Endothelial cell of hepatic sinusoid (primary cell): ENCODE data around the gene EHD4.

ENCODE experiments used
- in situ Hi-C: cut with HindIII; loops from 2 replicates; pipeline ENCODE4 v1.10.0; 2017; ENCODE audit warnings: low sequenced_read_pairs

EHD4 gene

DNA sequence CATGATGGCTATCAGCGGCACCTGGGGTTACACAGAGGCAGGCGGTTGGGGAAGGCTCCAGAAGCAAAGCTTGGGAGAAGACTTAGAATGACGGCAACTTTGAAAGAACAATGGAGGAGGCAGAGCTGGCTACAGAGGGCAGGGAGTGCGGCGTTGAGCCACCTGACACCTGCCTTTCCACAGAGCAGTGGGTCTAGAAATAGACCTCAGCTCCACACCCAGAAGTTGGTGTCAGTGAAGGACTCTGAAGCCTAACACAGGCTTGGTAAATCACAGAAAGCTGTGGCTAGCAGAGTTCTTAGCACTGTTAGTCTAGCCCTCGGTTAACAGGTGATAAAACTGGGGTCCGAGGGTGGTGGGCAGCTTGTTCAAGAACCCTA is 23.1 kb upstream of the EHD4 start:
- in situ Hi-C loops, result no loop called here

DNA sequence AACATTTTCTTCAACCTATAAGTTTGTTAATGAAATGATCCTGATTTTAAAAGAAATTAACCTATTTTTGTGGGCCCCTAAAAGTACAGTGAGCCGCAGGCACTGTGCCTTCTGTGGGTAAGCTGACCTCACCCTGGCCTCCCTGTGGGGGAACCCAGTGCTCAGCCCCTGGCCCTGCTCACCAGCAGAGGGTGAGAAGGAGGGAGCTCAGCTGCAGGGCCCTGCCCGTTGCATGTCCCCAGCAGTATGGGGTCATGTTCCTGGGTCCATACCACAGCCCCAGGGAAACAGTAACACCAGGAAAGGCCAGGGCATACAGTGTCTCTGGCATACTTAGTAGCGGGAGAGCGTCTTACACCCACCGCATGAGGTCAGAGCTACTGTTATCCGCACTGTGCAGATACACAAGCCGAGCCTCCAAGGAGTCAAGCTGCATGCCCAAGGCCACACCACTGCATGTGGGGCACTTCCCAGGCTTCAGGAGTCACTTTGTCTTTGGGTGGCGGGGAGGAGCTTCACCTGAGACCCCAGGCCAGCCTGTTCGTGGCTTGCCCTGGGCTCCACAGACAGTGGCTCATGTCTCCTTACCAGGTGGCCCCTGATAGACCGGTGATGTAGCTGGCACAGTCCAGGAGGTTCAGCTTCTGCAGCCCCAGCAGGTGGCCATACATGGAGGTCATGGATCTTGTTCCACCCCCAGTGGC is 22.6 kb upstream of the EHD4 start:
- in situ Hi-C loops, result no loop called here

DNA sequence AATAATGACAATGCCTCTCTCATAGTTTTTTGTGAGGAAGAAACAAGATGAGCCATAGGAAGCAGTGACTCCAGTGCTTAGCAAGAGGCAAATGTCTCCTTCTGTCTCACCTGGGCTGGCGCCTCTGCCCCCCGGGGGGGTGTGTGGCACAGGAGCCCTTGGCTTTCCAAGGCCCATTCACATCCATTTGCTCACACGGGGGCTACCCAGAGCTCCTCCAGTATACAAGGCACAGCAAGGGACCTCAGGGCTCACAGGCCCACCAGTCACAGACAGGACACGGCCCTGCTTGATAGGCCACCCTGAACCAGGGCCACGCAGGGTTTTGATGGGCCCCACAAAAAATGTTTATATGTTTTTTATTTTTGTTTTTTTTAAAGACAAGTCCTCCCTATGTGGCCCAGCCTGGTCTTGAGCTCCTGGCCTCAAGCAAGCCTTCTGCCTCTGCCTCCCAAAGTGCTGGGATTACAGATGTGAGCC is 21.9 kb upstream of the EHD4 start:
- in situ Hi-C loops, result no loop called here

DNA sequence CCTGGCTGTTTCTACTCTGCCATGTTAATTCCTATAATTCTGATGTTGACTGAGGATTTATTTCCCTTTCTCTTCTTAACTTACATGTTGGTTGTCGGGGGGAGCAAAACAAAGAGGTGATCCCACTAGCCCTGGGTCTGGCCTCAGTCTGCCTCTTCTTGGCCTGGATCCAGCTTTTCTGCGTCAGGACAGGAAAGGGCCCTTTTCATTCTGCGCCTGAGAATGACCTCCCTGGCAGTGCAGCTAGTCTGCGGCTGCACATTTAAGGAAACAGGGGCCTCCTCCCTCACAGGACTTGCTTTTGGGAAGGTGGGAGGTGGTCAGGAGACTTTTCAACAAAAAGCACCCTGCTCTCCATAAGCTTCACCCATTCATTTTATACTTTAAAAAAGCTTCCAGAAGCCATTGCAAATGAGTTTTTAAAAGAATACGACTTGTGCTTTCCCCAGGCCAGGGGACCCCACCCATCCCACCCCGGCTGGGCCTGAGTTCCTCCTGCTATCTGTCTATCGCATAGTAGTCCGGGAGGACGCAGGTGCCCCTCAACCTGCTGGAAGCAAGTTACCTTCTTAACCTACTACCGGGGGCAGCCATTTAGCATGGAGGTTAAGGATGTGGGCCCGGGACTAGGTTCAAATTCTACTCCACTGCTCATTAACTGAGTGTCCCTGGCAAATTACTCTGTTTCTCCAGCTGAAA is 21.3 kb upstream of the EHD4 start:
- in situ Hi-C loops, result no loop called here

DNA sequence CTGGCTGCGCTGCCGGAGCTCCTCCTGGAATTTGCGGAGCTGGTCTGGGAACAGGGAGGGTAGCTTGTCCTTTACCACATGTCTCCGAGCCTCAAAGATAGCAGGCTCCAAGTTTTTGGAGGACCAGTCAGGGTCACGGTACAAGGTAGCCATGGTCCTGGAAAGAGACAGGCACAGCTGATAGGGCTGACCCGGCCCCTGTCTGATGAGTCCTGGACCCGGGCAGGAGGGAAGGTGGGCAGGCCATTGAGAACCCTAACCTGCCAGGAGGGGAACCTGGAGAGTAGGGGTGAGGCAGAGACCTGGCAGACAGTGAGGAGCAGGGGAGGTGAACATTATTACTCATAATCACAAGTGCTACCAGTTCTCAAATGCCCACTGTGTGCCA is 20.4 kb upstream of the EHD4 start:
- in situ Hi-C loops, result no loop called here

DNA sequence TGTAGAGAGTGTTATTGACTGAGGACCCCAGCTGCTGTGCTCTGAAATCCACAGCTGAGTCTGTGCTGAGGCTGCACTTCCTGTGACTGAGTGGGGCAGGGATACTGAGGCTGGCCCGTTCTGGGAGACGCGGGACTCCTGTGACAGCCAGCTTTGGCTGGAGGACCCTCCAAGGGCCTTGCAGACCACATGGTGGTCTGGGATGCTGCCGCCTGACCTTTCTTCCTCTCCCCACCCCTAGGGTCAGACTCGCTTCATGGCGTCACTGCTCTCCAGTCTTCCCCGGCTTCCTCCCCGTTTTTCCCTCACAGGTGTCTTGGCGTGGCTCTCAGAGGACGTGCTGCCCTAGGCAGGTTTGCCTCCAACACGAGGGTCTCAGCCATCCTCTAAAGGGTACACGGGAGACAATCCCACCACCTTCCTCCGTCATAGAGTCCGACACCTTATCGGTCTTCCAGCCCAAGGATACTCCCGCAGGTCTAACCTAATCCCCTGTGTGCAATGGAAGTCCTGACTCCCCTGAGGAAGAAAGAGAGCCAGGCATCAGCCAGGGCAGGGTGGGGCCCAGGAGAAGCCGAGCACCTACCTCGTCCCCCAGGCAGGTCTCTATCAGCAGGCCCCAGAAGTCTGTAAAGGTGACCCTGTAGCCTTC is 19.9 kb upstream of the EHD4 start:
- in situ Hi-C loops, result no loop called here

DNA sequence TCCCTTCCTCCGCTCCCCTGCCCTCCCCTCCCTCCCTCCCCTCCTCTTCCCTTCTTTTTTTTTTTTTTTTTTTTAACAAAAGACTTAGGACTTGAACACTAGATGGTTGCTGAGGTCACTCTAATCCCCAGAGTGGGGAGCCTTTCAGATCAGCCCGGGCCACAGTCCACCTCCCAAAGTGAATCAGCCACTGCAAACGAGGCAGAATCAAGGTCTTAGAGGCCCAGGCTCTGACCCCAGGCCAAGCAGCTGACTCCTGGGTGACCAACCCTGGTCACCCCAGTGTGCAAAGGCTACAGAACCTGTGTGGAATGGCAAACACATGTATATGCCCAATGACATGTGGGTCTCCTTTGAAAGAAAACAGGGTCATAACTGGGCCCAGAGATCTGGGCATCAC is 18.3 kb upstream of the EHD4 start:
- in situ Hi-C loops, result no loop called here

DNA sequence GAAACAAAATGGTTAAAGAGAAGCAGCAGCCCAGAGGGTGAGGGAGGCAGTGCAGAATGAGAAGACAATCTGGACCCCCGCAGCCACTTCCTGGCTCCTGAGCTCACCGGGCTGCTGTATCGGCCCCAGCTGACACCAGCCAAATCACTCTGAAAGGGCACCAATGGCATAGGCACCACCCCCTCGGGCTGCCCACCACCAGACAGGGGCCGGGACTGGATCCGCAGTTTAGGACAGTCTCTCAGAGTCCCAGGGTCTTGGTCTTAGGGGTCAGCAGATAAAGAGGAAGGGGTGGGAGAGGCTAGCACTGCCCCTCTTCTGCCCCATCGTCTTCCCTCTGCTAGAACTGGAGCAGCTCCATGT is 17.9 kb upstream of the EHD4 start:
- in situ Hi-C loops, result no loop called here

DNA sequence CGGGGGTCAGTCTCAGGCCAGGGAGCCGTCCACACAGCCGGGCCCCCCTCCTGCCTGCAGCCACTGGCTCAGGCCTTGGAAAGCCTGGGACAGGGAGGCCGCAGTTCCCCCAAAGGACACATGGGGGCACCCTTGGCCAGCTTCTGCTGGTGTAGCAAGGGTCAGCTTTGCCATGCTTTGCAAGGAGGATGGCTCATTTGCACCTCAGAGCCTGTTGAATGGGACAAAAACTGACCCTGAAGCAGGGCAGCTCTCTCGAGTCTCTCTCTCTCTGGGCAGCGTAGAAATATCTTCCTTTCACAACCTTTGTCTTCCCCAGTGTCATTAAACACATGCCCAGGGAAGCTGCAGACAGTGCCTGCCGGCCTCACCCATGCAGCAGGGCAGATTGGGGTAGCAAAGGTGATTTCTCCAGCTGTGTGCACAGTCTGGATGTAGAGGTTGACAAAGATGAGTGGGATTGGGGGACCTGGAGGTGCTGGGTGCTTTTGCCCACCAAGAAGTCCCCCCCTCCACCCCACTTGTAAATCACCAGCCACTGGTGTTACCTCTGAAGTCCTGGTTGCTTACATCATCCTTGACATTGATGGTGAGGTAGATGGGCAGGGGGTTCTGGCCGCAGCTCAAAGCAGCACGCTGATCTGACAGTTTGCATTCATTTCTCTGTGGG is 17.4 kb upstream of the EHD4 start:
- in situ Hi-C loops, result no loop called here

DNA sequence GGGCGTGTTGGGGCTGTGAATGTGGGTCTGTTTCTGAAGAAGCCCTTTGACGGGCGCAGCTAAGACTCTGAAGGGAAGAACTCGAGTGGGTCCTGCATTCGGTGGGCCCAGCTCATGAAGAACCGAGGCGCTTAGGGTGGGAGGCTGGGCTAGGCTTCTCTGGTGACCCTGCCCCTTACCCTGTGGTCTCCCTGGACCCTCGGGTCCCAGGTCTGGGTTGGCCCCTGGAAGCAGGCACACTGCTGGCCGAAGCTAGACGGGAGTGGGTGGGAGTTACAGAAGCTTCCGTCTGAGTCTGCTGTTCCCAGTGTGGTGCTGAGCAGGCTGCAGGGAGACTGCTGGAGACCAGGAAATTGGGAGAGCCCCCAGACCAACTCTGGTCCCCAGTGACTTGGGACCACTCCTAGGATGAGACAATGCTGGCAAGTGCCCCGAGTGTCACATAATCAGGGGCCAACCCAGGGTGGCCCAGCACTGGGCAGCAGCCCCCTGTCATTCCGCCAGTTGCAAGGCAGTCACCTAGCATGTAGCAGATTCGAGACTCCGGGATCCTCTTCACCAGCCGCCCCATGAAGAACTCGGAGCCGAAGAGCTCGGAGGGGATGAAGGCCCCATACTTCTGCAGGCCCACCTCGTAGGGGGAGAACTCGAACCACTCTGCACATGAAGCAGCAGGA is 16.7 kb upstream of the EHD4 start:
- in situ Hi-C loops, result no loop called here

DNA sequence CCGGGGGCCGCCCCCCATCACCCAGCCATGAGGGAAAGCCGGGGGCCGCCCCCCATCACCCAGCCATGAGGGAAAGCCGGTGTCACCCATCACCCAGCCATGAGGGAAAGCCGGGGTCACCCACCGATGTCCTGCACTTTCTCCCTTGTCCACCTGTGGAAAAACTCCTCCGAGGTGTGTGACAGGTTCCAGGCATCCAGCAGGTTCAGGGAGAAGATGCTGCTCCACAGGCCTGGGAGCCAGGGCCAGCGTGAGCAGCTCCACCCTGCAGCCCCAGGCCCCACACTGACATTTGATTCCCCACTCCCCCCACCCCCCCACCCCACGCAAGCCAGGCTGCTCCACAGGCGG is 15.5 kb upstream of the EHD4 start:
- in situ Hi-C loops, result no loop called here

DNA sequence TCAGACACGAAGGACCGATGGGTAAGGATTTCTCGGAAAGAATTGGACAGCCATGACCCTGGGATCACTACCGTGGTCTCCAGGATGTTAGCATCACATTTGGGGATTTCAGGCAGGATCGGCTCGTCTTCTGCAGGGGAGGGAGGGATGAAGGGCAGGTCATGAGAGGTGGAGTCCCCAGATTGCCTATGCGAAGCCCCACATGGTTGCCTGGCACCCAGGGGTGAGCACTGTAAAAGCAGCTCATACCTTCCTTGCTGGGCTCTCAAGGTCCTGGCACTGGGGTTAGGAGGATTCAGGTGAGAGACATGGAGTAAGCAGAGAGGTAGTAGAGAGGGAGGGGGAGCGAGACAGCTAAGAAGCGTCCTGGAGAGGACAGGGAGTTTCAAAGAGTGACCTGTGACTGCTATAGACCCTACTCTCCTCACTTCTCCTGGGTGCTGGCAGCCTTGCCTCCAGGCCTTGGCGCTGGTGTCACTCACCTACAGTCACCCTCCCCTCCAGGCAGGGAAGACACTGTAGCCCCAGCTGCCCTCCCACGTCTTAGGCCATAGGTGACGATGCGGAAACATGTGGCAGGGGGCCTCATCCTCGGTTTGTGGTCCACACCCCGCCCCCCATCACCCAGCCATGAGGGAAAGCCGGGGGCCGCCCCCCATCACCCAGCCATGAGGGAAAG is 15.0 kb upstream of the EHD4 start:
- in situ Hi-C loops, result no loop called here

DNA sequence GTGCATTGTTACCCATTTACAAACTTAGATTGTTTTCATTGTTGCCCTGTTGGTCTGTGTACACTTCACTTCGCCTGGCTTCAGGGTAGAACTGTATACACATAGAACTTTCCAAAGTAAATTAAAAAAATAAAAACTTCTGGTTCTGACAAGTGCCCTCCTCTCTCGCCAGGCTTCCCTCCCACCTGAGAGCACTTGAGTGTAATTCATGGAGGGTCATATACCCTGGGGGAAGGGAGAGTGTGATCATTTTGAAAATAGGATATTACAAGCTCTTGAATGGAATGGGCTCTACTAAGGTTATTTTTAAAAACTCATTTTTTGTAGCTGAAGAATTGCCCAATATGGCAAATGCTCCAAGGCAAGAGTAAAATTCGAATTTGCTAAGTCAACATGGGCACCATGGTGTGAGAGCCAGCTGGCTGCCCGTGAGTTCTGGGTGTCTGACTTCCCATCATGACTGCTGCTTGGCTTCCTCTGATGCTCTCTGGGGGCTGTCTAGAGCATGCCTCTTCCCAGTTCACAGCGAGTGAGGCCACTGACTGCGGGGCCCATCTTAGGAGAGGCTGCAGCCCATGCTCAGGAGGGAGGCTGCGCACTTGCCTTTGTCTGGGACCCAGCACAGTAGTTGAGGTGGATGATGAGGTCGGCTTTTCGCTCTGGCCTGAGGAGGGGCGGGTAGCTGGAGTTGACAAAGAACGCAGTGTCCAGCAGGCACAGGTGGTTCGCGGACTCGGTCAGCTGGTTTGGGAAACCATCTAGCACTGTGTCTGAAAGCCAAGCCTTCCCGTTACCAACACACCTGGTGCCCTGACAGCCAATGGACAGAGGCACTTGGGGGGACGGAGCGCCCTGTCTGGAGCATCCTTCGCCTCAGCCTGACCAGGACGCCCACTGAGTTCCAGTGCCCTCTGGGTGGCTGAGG is 13.1 kb upstream of the EHD4 start:
- in situ Hi-C loops, result no loop called here

DNA sequence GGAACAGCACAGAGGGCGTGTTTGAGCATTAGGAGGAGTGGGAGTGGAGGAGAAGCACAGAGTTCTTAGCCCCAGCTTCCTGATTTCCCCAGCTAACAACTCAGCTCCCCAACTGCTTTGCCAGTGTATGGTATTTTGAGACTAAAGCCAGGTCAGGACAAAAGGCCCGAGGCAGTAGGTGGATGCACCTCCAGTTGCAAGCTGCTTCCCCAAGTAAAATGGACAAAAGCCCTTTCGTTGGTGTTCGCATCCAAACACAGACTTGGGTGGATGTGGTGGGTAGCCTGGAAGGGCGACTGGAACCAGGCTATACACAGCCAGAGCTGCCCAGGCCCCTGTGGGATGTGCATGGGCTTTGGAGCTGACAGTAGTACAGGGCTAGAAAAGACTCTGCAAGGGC is 12.3 kb upstream of the EHD4 start:
- in situ Hi-C loops, result no loop called here

DNA sequence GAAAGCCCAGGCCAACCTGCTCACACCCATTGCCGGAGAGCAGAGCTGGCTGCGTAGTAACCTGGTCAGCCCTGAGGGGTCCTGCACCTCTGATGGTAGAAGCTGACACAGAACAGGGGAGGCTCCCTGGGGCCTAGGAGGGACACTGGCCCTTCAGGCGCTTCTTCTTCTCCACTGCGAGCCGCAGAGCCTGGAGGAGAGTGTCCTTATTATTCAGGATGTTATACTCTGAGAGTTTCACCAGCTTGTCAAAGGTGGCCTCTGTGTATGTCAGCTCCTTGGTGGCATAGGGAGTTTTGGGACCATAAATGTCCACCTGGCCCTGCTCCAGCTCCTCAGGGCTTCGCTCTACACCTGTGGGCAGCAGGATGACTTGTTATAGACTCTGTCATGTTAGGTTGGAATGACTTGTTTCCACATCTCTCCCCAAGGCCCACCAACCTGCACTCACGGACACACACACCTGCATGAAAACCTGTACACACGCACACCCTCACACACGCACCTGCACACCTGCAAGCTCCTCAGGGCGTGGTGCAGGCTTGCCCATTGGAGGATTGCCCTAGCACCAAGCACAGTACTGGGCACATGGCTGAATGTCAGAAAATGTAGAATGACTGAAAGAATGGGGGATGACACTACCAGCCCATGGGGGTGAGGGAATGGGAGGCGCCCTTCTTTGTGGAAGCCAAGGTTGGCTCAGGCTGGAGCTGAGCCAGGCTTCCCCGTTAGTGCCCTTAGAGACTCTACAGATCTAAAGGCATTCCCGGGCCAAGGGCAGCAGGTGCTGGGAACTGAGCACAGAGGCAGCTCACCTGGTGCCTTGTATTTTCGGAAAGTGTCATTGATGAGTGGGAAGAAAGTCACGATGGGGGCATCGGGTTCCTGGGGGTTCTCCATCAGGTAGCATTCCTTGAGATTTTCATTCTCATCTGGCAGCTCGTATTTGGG is 11.5 kb upstream of the EHD4 start:
- in situ Hi-C loops, result no loop called here

DNA sequence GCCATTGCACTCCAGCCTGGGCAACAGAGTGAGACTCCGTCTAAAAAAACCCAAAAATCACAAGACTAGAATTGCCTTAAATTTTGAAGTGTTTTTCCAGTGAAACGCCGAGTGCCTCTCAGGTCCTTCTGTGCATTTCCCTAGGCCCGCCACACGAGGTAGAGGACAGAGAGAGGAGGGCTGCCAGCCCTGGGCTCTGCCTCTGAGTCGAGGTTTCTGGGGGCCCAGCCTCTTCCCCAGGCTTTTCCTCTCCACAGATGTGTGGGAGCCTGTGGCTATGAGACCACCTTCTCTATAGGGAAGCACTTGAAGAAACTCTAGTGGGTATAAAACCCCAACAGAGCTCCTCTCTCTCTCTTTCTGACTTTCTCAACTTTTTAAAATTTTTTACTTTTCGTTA is 10.9 kb upstream of the EHD4 start:
- in situ Hi-C loops, result no loop called here

DNA sequence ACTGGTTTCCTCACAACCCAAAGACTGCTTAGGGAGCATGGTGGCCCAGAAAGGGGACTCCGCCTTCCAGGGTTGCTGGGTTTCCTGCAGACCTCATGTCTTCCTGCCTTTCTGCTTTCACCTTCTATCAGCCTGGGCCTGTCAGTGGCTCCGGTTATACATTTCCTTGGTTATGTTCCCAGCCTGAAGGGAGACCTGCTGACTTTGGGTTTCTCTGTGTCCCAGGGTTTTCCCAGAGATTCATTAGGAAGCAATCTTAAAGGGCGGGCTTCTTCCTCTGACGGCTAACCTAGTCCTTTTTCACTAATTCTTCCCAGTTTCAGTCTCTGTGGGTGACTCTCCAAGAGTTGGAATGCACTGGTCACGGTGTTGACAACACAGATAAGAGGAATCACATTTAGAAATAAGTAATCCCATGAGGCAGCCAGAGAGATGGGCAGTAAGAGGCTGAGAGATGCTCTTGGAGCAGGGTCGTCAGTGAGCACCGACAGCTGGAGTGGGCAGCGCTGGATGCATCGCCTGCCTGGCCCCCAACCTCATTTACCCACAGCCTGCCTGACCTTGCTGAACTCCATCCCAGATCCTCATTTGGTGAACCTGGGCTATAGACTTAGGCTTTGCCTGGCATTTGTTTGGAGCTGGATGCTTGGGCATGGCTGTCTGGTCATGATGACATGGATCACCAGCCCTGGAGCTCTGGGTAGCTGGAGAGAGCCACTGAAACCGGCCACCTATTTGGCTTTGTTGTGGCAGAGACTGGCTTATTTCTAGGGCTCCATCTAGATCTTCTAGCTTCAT is 10.0 kb upstream of the EHD4 start:
- in situ Hi-C loops, result no loop called here
